Measurements from ENCODE around the gene PIP5K1B.

DNA sequence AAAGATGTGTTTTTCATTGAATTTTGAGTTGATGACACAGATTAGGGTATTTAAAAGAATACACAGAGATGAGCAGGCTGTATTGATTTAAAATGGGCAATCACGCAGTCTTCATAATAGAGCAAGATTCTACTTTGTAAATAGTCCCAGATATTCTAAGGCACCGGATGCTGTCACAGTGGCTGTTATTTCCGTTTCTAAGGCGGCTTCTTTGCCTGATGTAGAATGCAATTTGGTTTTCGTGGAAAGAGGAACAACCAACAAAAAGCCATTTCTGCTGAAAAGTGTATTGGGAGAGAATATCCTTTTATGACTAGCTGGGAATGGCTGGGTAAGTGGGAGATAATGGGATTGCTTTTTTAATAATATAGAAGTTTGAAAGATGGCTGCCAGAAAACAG is 291.4 kb downstream of the PIP5K1B start:
- TF ChIP-seq, protein P1, sequence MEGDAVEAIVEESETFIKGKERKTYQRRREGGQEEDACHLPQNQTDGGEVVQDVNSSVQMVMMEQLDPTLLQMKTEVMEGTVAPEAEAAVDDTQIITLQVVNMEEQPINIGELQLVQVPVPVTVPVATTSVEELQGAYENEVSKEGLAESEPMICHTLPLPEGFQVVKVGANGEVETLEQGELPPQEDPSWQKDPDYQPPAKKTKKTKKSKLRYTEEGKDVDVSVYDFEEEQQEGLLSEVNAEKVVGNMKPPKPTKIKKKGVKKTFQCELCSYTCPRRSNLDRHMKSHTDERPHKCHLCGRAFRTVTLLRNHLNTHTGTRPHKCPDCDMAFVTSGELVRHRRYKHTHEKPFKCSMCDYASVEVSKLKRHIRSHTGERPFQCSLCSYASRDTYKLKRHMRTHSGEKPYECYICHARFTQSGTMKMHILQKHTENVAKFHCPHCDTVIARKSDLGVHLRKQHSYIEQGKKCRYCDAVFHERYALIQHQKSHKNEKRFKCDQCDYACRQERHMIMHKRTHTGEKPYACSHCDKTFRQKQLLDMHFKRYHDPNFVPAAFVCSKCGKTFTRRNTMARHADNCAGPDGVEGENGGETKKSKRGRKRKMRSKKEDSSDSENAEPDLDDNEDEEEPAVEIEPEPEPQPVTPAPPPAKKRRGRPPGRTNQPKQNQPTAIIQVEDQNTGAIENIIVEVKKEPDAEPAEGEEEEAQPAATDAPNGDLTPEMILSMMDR (conservative IDR thresholded peaks at IDR 0.05; ENCODE audit: low read depth, low read length): no peak
- no peak for TF ChIP-seq EZH2 (IDR thresholded peaks at IDR 0.05; ENCODE audit: borderline replicate concordance, low read depth, low read length, poor library complexity, severe bottlenecking)
